HG02610 (cell line): ENCODE results near the gene NHSL1.
"Not testable (repeated sequence)": the region's sequence is repeated elsewhere in the genome, so short reads cannot be mapped to it uniquely, and the experiment has no call there.

Experiments
- ATAC-seq: cut with Tn5 transposase; IDR thresholded peaks from one replicate; pipeline ENCODE4 v1.9.1; 2021; ENCODE audit warnings: mild to moderate bottlenecking, moderate library complexity; ENCODE audit not compliant: unreplicated experiment

NHSL1 gene

DNA sequence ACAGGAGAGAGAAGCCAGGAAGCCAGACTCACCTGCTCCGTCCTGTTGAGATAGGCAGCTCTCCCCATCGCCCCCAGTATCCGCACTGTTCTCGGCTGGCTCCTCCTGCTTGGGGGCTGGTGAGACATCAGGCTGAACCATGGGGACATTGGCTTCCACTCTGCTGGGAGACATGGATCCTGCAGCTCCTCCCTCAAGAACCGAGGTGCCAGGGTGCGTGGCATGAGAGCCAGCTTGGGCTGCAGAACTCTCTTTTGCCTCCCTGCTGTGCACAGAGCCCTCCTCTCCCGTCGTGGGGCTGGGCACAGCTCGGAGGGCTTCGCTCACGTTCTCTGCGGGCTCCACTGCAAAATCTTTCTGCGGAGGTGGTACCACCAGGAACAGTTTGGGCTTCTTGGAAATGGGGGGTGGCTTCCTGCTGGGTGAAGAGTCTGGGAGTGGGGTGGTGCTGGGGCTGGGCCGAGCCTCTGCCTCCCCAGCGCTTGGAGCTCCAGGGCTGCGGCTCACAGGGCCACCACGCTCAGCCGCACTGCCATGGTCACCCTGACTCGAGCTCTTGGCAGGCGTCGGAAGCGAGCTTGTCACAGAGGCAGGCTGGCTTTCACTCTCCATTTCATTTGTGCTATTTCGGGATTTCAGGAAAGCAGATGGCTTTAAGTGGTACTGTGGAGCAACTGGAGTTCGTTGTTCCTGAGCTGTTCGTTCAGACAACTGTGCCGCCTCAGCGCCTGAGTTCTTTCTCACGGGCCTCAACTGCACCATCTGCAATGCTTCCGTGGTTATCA lies 68.7 kb downstream of the NHSL1 start:
- ATAC-seq: no peak

DNA sequence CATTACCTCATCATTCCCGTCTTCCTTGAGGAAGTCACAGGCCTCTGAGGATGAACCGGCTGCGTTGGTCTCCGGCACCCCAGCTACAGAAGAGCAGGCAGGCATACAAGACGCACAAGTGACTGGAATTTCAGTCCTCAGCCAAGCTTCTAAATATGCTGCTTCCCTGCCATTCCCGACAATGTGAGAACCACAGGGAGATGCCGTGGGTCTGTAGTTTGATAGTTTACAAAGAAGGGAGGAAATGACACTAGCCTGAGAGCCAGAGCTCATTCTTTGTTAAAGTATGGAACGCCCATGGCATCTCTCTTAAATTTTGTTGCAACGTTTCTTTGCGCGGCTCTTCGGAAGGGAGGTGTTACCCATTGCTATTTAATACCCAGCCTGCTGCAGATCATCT lies 69.5 kb downstream of the NHSL1 start:
- ATAC-seq: no peak

GRCh38 chr6:138428944-138429598 lies 70.2 kb downstream of the NHSL1 start:
- ATAC-seq: no peak

- ATAC-seq: no peak
Observed at GRCh38 chr6:138427701-138428100, 71.6 kb downstream of the NHSL1 start.

- ATAC-seq: no peak
Observed at GRCh38 chr6:138426500-138427123, 72.7 kb downstream of the NHSL1 start.

DNA sequence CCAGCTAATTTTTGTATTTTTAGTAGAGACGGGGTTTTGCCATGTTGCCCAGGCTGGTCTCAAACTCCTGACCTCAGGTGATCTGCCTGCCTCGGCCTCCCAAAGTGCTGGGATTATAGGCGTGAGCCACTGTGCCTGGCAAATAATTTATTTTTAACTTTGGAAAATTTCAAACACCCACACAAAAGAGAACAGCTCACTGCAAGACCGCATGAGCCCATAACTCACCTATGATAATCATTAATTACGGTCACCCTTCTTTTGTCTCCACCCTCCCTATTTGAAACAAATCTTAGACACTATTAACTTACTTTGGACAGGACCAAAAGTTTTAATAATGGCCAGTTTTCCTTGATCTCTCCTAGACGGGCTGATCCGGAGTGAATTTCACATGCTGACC lies 74.0 kb downstream of the NHSL1 start:
- ATAC-seq: not testable (repeated sequence)

- ATAC-seq: no peak
Observed at GRCh38 chr6:138424004-138424904, 75.0 kb downstream of the NHSL1 start.

DNA sequence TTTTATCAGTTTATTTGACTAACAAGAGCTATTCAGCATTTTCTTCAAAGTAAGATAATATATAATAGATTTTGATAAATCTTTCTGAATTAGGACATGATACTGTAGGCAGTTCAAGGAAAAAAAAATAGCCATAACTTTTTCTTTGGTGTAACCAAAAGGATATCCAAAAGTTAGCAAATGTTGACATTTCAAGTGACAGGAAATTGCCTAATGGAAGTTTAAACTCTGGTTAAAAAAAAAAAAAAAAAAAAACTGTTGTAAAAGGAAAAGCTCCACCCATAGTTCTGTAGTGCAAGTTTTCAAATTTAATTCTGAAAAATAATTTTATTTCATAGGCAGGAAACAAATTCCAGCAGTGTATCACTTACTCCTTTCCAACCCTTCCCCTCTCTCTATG lies 76.4 kb downstream of the NHSL1 start:
- no peak for ATAC-seq

DNA sequence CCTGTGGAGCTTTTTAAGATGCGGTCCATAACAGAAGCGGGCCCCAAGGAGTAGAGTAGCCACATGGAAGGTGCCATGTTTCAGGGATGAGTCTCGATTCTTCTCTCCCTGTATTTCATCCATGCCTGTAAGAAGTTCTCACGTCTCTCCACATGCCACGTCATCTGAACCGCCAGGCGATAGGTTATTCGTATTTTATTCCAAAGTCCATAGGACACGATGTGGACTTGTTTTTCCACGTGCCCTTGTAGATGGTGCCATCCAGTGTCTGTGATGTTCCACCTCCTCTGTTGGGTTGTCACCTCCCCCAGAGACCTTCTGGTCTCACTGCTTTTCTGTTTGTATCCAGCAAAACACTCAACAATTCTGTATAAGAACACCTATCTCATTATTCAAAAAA lies 77.7 kb downstream of the NHSL1 start:
- no peak for ATAC-seq

- ATAC-seq: no peak
Observed at GRCh38 chr6:138421089-138421488, 78.2 kb downstream of the NHSL1 start.

GRCh38 chr6:138420356-138420755 lies 78.9 kb downstream of the NHSL1 start:
- ATAC-seq: no peak

- ATAC-seq: no peak
Observed at GRCh38 chr6:138419766-138420165, 79.5 kb downstream of the NHSL1 start.

DNA sequence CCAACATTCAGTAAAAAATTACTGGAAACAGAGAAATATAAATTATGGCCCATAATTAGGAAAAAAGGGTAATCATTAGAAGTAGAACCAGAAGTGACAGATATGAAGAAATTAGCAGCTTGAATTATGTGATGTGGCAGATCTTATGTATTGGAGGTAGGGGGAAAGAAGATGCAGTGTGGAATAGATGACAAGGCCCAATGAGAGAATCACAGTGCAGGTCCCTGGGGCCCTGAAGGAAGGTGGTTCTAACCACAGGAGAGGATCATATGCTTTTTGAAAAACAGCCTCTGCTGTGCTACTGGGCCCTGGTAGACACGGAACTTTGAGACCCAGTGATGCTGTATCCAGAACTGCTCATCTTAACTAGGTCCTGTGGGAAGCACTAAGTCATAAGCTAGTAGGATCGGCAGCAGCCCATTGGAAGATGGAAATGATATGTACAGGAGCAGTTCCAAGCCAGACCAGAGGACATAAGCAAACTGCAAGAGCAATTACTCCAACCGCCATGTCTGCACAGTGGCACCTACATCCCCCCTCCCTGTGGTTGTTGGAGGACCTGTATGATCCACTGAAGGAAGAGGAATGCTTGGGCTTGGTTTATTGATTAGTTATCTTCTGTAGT lies 81.1 kb downstream of the NHSL1 start:
- no peak for ATAC-seq

DNA sequence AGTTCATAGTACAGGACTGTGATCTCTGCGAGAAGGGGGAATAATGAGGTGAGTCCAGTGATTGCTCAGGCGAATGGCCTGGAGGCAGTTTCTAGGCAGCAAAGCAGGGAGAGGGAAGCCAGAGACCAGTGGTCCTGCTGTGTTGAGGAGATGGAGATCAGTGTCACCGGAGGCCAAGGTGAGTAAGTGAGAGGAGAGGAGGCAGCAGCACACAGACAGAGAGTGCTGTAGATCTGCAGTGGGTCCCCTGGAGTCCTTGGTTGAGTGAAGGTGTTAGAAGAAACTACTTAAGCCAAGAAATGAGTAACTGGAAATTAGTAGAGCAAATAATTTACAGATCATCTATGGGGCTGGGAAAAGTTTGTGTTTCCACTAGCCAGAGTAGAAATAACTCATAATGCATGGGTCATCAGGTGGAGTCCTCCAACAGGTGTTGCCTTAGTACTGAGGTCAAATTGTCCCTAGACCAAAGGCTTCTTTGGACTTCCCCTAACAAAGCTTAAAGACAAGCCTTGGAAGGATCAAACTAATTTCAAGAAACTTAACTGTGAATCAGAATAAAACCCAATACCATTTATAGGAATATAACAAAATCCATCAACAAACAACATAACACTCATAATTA lies 81.7 kb downstream of the NHSL1 start:
- ATAC-seq: peak; percentile 68

GRCh38 chr6:138416206-138416605 lies 83.1 kb downstream of the NHSL1 start:
- no peak for ATAC-seq

GRCh38 chr6:138415125-138415524 lies 84.2 kb downstream of the NHSL1 start:
- no peak for ATAC-seq

- ATAC-seq: peak; percentile 76
Observed at GRCh38 chr6:138410972-138411880, 88.1 kb downstream of the NHSL1 start.

- ATAC-seq: no peak
Observed at GRCh38 chr6:138410048-138410735, 89.1 kb downstream of the NHSL1 start.

GRCh38 chr6:138406443-138406842 lies 92.9 kb downstream of the NHSL1 start:
- ATAC-seq: no peak
